Karpas-422 (cell line): ENCODE data around the gene ITPKB. TPM values are rescaled to one million over a fixed set of nuclear protein-coding genes. Genes with fewer than 3 reads are reported as not detected.

Source experiments
- DNase-seq: peaks from one replicate; pipeline ENCODE4 v3.0.0-alpha.2; 2015
- H2AFZ ChIP-seq: fragments of 200-600 bp; sonication (generic); 2 replicates; pipeline ENCODE4 v1.6.1; 2014; ENCODE audit warnings: antibody characterized with exemption, low read length, mixed read lengths
- H3K27ac ChIP-seq: fragments of 200-600 bp; sonication (generic); 2 replicates; pipeline ENCODE4 v1.5.1; 2014; ENCODE audit warnings: mild to moderate bottlenecking, low read length, moderate library complexity
- H3K27me3 ChIP-seq: fragments of 200-600 bp; sonication (generic); 2 replicates; pipeline ENCODE4 v1.6.1; 2014; ENCODE audit warnings: low read length, mixed read lengths
- H3K36me3 ChIP-seq: fragments of 200-600 bp; sonication (generic); 2 replicates; pipeline ENCODE4 v1.6.1; 2014; ENCODE audit warnings: low read length, mixed read lengths; ENCODE audit not compliant: insufficient read depth
- H3K4me1 ChIP-seq: fragments of 200-600 bp; sonication (generic); 2 replicates; pipeline ENCODE4 v1.6.1; 2014; ENCODE audit warnings: mild to moderate bottlenecking, low read length, mixed read lengths
- H3K4me2 ChIP-seq: fragments of 200-600 bp; sonication (generic); 2 replicates; pipeline ENCODE4 v1.6.1; 2014; ENCODE audit warnings: low read length, low read depth, mild to moderate bottlenecking; ENCODE audit not compliant: poor library complexity, severe bottlenecking
- H3K4me3 ChIP-seq: fragments of 200-600 bp; sonication (generic); 2 replicates; pipeline ENCODE4 v1.5.1; 2014; ENCODE audit warnings: mild to moderate bottlenecking, antibody characterized with exemption, low read length, mixed read lengths
- H3K79me2 ChIP-seq: fragments of 200-600 bp; sonication (generic); 2 replicates; pipeline ENCODE4 v1.6.1; 2014; ENCODE audit warnings: mild to moderate bottlenecking, low read length, mixed read lengths
- H3K9ac ChIP-seq: fragments of 200-600 bp; sonication (generic); 2 replicates; pipeline ENCODE4 v1.6.0; 2014; ENCODE audit warnings: low read length
- H3K9me2 ChIP-seq: fragments of 200-600 bp; sonication (generic), shearing (Covaris generic); replicated peaks from 2 replicates; pipeline ENCODE4 v1.6.0; 2014; ENCODE audit warnings: mild to moderate bottlenecking, low read length, moderate library complexity; ENCODE audit not compliant: insufficient read depth
- H3K9me3 ChIP-seq: fragments of 300-700, 200-600 bp; sonication (generic); 2 replicates; pipeline ENCODE4 v1.6.1; 2014; ENCODE audit warnings: low read length, mixed read lengths
- H4K20me1 ChIP-seq: fragments of 200-600 bp; sonication (generic); 2 replicates; pipeline ENCODE4 v1.6.1; 2014; ENCODE audit warnings: mild to moderate bottlenecking, antibody characterized with exemption, low read length, low read depth; ENCODE audit not compliant: insufficient read depth
- total RNA-seq: library from RNA; depleted of rRNA; stranded (reverse); fragments of >200 nt; shearing (Covaris generic); gene quantifications from 2 replicates; pipeline ENCODE4 v1.2.3, GENCODE V29; 2014; ENCODE audit warnings: low replicate concordance

Gene ITPKB
- total RNA-seq, 1 experiment from 2014 or later = 79.0 TPM

DNA sequence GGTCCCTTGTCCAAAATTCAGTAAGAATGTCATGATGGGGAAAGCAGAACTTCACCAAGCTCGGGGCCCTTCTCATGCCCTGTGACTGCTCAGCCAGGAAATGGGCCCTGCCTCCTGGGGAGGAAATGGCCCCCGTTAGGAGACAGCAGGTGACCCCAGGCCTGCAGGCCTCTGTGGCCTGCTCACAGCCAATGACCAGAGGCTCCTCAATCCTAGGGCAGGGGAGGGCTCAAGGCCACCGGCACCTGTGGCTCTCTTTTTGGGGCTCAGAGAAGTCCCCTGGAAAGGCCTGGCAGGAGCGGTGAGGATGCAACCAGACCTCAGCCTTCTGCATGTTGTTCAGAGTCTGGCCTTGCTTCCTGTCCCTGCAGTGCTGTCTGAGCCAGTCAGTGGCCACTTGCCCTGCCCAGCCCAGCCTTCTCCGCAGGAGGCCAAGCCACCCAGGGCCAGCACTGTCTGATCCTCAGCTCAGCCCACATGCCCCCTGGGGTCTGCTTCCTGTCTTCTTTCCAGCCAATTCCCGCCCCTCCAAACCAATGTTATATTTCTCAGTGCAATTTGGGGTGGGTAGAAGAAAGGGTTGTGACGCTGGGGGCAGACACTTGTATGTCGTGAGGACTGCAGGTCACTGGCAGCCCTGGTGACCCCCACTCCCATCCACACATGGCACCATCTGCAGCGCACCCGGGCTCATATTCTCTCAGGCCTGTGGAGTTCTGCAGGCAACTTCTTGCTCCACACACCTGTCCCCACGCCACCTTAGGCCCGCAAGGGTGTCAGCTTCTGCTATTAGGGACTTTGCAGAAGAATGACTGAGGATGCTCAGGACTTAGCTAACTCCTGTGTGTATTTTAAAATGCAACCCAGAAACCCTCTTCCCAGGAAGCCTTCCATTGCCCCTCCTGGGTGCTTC lies 83.6 kb downstream of the ITPKB start:
- peak; percentile 85 for DNase-seq
- Histone ChIP-seq H3K9ac (no peak overlapping the region), H3K9me2 (no peaks in the 10 kb centered on the region), H3K79me2 (peaks cover 64% of the 10 kb centered on the region), H3K4me2 (no peak overlapping the region), H3K4me1 (no peaks in the 10 kb centered on the region), H3K27me3 (no peaks in the 10 kb centered on the region), H3K27ac (no peak overlapping the region), H2AFZ (no peak overlapping the region), H3K36me3 (no peaks in the 10 kb centered on the region), H3K9me3 (no peaks in the 10 kb centered on the region), H3K4me3 (peak overlapping the region; percentile 63), H4K20me1 (peaks cover 4% of the 10 kb centered on the region; the same call in 1 of the 2 replicates)

DNA sequence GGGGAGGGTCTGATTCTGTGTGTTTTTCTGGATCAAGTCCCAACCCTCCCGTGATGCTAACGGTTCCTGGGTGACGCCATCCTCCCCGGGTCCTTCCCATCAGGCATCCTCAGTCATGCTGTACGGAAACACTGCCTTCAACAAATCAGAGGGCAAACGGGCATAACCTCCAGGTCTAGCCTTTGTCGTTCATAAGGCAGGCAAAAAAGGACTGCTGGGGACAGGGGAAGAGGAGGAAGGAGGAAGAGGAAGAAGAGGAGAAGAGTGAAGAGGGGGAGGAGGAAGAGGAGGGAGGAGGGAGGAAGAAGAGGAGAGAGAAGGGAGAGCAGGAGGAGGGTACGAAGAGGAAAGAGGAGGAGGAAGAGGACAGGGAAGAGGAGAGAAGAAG lies 84.4 kb downstream of the ITPKB start:
- Histone ChIP-seq H3K9me3 (no peaks in the 10 kb centered on the region), H3K27ac (no peak overlapping the region), H3K36me3 (no peaks in the 10 kb centered on the region), H3K9ac (no peak overlapping the region), H4K20me1 (peaks cover 4% of the 10 kb centered on the region; the same call in 1 of the 2 replicates), H3K27me3 (no peaks in the 10 kb centered on the region), H2AFZ (no peak overlapping the region), H3K4me2 (no peak overlapping the region), H3K79me2 (peaks cover 56% of the 10 kb centered on the region), H3K4me3 (peak overlapping the region; percentile 63), H3K4me1 (no peaks in the 10 kb centered on the region), H3K9me2 (no peaks in the 10 kb centered on the region)
- DNase-seq = peak; percentile 64

DNA sequence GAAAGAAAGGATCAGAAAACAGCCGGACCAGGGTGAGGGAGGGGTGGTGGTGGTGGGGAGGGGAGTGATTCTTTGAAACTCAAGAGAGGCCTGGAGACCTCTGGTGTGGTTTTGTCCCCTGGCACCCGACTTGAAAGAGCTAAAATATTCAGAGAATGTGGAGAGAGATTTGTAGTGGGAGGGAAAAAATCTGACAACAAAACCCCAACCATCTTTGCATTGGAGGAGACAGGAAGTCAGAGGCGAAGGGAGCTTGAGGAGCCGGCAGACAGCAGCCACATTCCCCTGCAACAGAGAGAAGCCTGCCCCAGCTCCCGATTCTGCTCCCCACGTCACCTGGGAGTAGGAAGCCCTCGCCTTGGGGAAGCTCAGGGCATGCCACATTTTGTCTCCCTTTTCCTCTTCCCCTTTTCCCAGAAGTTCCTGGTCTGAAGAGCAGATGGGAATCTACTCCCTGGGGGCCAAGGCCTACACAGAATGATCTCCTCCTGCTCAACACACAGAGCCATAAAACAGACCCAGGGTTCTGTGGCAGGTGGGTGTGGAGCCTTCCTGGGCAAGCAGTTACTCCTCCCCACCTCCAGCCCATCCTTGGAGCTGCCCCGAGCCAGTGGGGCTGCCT lies 84.9 kb downstream of the ITPKB start:
- no peaks in the 10 kb centered on the region for H3K27me3 ChIP-seq
- H3K4me2 ChIP-seq = no peak overlapping the region
- no peaks in the 10 kb centered on the region for H3K9me2 ChIP-seq
- no peak overlapping the region for H3K9ac ChIP-seq
- H3K36me3 ChIP-seq = peaks cover 3% of the 10 kb centered on the region; the same call in 1 of the 2 replicates
- no peak overlapping the region for H2AFZ ChIP-seq
- H4K20me1 ChIP-seq = peaks cover 4% of the 10 kb centered on the region; the same call in 1 of the 2 replicates
- peaks cover 55% of the 10 kb centered on the region for H3K79me2 ChIP-seq
- no peaks in the 10 kb centered on the region for H3K9me3 ChIP-seq
- peak overlapping the region; percentile 63 for H3K4me3 ChIP-seq
- H3K27ac ChIP-seq = no peak overlapping the region
- peak; percentile 75 for DNase-seq
- no peaks in the 10 kb centered on the region for H3K4me1 ChIP-seq

DNA sequence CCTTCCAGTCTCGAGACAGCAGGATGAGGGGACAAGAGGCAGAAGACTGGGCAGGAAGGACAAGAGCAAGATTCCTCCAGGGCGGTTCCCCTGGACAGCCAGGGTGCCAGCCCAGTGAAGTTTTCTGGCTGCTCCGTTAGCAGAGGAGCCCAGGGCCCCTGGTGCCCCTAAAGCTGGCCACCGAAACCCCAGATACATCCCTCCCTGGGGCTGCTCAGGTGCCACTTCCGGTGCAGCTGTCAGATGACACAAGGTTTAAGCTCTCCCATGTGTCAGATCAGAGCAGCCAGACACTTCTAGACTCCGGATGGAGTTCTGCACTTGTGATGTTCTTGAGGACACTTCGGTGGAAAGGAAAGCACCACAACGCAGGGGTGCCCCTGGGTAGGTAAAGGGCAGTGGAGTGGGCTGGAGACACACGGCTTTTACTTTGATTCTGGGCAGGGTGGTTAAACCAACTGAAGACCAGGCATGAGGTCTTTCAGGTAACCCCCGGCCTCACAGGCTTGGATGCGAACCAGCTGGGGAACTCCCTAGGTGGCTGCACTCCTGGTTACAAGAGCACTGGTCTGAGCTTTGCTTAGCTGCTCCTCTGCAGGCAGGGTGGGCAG lies 85.7 kb downstream of the ITPKB start:
- Histone ChIP-seq H3K9ac (no peak overlapping the region), H3K4me1 (no peaks in the 10 kb centered on the region), H3K9me3 (no peaks in the 10 kb centered on the region), H3K36me3 (peaks cover 10% of the 10 kb centered on the region; the same call in 1 of the 2 replicates), H3K9me2 (no peaks in the 10 kb centered on the region), H2AFZ (no peak overlapping the region), H3K27me3 (no peaks in the 10 kb centered on the region), H4K20me1 (peaks cover 4% of the 10 kb centered on the region; the same call in 1 of the 2 replicates), H3K79me2 (peaks cover 55% of the 10 kb centered on the region), H3K4me3 (peak overlapping the region; percentile 63), H3K27ac (no peak overlapping the region), H3K4me2 (no peak overlapping the region)
- DNase-seq = peak; percentile 89

DNA sequence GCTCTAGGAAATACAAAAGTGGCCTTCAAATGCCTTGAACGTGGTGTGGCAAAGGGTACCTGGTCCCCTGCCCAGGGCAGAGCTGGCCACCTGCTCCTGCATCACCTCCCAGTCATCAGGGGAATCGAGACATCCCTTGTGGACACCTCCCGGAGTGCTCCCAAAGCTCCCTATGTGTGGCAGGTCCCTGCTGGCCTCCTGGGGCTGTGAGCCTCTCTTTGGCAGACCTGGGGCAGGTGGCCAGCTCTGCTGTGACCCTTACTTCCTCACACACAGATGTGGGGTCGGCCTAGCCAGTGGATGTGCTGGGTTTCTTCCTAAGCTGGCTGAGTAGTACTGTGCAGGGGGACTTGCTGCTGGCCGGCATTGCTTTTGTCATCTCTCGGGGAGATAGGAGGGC lies 86.5 kb downstream of the ITPKB start:
- peaks cover 49% of the 10 kb centered on the region for H3K79me2 ChIP-seq
- no peak for DNase-seq

DNA sequence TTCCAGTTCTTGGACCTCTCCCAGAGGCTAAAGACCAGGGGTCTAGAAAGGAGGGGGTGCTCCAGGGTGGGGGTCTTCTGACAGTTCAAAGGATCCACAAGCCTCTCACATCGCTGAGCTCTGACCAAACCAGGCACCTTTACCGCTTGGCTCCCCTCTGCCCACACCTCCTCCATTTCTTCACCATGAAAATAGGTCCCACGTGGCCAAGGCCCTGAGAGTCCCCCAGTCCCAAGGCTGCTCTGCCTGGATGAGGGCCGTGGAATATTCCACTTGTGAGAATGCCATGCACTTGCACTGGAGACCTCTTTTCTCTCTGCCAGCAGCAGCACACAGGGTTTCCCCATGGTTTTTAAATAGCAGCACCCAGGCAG lies 87.4 kb downstream of the ITPKB start:
- no peak for DNase-seq
- no peaks in the 10 kb centered on the region for H3K4me1 ChIP-seq
- H3K79me2 ChIP-seq = peaks cover 47% of the 10 kb centered on the region
- no peaks in the 10 kb centered on the region for H3K9me2 ChIP-seq
- H3K4me2 ChIP-seq = no peak overlapping the region
- peaks cover 27% of the 10 kb centered on the region for H3K36me3 ChIP-seq
- H3K9me3 ChIP-seq = no peaks in the 10 kb centered on the region
- no peak overlapping the region for H3K27ac ChIP-seq
- H2AFZ ChIP-seq = no peak overlapping the region
- no peaks in the 10 kb centered on the region; the same call in 1 of the 2 replicates for H4K20me1 ChIP-seq
- no peaks in the 10 kb centered on the region for H3K27me3 ChIP-seq
- no peak overlapping the region for H3K4me3 ChIP-seq
- no peak overlapping the region for H3K9ac ChIP-seq

More for the DNA sequence above, 86.5 kb downstream of the ITPKB start:
- Histone ChIP-seq H3K4me2 (no peak overlapping the region), H3K9ac (no peak overlapping the region), H3K36me3 (peaks cover 18% of the 10 kb centered on the region), H3K4me1 (no peaks in the 10 kb centered on the region), H3K4me3 (no peak overlapping the region; the same call in 1 of the 2 replicates), H3K27me3 (no peaks in the 10 kb centered on the region), H3K9me2 (no peaks in the 10 kb centered on the region), H4K20me1 (peaks cover under 1% of the 10 kb centered on the region; the same call in 1 of the 2 replicates), H2AFZ (no peak overlapping the region), H3K27ac (no peak overlapping the region), H3K9me3 (no peaks in the 10 kb centered on the region)

DNA sequence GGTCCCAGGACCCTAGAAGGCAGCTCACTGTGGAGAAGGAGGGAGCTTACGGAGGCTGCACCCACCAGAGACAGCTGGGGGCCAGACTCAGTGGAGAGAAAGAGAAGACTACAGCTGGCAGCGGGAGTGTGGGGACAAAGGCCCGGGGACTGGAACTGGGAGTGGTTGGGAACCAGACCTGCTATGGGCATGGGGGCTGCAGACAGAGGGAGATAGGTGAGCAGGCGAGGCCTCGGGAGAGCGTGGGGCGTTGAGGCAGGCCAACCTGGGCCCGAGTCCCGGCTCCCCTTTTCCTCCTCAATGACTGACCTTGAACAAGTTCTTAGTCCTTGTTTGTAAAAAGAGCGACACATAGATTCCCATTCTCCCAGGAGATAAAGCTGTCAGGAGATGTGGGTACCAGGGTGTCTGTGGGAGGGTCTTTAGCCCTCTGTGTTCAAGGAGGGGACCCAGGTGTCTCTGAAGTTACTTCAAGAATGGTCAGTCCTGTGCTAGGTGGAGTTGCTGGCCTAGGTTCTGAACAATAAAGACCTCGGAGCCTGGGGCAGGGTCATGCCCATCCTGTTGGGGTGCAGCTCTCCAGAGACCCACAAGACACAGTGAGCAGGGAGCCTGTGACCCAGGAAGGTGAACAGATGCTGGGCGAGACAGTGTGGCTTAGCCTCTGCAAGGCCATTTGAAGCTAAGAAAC lies 87.9 kb downstream of the ITPKB start:
- no peak for DNase-seq
- H3K9me3 ChIP-seq = no peaks in the 10 kb centered on the region
- no peaks in the 10 kb centered on the region for H3K4me1 ChIP-seq
- no peaks in the 10 kb centered on the region for H3K27me3 ChIP-seq
- no peak overlapping the region for H2AFZ ChIP-seq
- peaks cover 31% of the 10 kb centered on the region for H3K36me3 ChIP-seq
- H3K4me2 ChIP-seq = no peak overlapping the region
- H3K27ac ChIP-seq = no peak overlapping the region
- peaks cover 42% of the 10 kb centered on the region for H3K79me2 ChIP-seq
- no peaks in the 10 kb centered on the region; the same call in 1 of the 2 replicates for H4K20me1 ChIP-seq
- H3K9me2 ChIP-seq = no peaks in the 10 kb centered on the region
- no peak overlapping the region for H3K4me3 ChIP-seq
- H3K9ac ChIP-seq = no peak overlapping the region
